ENCODE results near the gene FAM177B.

The FAM177B gene

DNA sequence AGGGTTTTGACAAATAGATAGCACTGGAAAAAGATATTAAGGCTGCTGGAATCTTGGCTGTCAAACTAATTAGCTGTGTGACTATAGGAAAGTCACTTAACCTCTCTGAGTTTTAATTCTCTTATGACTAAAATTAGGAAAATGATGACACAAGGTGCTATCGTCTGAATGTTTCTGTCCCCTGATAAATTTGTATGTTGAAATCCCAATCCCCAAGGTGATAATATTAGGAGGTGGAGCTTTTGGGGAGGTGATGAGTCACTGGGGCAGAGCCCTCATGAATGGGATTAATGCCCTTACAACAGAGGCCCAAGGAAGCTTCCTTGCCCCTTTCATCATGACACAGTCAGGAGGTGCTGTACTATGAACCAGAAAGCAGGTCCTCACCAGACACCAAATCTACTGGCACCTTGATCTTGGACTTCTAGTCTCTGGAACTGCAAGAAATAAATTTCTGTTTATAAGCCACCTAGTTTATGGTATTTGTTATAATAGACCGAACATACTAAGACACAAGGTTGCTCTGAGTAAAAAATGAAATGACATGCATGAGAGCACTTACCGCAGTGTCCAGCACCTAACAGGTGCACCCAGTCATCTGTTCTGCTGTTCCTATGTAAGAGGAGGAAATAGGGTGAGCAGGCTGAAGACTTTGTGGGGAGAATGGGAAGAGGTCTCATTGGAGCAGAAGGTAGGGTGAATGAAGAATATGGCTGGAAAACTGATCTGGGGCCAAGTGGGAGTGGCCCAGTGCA is 51.6 kb downstream of the FAM177B start:
- DNase-seq: no peak

DNA sequence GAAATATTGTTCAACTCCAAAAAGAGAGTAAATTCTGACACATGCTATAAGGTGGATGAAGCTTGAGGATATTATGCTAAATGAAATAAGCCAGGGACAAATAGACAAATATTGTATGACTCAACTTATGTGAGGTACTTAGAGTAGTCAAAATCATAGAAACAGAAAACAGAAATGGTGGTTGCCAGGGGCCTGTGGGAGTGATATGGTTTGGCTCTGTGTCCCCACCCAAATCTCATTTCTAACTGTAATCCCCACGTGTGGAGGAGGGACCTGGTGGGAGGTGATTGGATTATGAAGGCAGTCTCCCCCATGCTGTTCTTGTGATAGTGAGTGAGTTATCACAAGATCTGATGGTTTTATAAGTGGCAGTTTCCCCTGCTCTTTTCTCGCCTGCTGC is 53.1 kb downstream of the FAM177B start:
- no peak for DNase-seq

DNA sequence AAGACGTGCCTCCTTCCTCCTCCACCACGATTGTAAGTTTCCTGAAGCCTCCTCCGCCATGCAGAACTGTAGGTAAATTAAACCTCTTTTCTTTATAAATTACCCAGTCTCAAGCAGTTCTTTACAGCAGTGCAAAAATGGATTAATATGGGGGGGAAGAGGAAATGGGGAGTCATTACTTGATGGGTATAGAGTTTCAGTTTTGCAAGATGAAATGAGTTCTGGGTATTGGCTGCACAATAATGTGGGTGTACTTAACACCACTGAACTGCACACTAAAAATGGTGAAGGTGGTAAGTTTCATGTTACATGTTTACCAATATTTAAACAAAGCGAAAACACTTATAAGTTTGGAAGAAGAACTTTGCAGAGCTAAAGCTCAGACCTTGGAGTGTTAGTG is 53.5 kb downstream of the FAM177B start:
- no peak for DNase-seq

DNA sequence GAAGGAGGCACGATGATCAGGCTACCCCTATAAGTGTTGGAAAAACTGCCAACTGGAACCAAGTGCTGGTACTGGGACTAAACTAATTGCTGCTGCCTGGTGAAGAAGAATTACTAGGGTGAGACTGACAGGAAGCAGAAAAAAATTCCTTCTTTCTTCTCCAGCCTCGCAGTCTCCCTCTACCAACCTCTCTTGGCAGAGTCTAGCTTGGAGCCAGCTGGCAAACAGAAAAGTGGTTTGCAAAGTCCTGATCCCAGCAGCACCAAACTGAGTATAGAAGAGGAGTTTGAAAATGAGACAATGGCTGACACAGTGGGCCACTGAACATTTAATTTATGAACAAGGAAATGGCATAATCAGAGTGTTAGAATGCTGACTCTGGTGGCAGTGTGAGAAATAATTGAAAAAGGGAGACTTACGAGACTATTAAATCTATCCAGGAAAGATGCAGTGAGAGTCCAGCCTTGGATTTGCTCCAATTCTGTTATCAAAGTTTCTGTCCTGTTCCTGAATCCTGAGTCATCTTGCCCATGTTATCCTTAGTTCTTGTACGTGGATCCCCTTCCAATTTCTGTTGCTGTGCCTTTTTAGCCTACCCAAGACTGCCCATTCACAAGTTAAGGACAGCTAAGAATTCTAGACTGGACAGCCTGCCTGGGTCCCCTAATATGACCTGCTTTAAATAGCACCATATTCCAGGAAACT is 54.2 kb downstream of the FAM177B start:
- no peak for DNase-seq

DNA sequence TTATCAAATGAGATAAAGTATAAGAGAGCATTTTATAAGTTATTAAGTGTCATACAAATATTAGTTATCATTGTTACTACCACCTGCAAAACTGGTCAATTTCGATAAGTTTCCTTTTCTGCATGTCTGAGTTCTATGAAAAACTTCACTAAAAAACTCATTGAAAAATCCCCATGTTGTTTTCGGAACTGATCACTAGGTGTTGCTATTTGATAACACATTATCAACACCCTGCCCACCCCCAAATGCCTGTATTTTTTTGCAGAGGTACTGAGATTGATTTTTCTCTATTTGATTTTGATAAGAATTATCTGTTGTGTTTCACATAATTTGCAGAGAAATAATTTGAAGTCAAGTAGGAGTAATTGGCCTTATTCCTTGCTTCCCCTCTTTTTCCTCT is 55.7 kb downstream of the FAM177B start:
- DNase-seq: no peak

DNA sequence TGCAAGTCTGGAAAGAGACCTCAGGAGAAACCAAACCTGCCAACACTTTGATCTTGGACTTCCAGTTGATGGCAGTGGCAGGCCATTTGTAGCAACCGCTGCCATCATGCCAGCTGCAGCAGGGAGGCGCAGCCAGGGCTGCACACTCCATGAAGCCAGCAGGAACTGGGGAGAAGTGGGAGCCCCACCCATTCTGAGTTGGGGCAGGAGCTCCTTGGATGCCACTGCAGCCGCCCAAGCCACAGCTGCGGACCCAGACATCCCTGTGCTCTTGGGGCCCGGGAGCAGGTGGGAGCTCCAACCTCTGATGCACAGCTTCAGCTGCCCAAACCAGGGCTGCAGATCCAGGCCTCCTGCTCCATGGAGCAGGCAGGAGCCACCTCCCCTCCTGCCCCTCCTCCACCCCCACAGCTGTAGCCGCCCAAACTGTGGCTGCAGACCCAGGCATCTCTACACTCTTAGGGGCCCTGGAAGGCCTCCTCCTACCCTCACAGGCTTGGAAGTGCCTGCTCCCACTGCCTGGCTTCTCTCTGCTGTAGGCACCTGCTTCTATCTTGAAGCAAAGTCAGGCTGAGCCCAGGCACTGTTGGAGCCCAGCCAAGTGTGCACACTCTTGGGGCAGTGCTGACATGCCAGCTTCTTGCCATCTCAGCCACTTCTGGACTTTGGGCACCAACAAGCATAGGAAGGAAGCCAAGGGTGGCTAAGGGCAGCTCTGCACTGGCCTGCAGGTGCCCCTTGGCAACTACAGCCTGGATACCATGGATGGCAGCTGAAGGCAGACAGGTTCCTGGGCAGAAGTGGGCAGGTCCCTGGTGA is 57.9 kb downstream of the FAM177B start:
- DNase-seq: no peak

DNA sequence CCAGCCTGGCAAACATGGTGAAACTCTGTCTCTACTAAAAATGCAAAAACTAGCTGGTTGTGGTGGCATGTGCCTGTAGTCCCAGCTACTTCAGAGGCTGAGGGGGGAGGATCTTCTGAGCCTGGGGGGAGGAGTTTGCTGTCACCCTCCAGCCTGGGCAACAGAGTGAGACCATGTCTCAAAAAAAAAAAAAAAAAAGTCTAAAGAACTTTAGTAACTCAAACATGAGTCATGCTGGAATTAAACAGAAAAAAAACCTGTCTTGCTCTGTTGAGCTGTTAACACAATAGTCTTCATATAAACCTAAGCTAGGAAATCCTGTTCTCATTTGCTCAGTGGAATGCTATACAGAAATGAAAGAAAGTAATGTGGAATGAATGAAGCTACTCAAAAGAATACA is 61.1 kb downstream of the FAM177B start:
- no peak for DNase-seq

DNA sequence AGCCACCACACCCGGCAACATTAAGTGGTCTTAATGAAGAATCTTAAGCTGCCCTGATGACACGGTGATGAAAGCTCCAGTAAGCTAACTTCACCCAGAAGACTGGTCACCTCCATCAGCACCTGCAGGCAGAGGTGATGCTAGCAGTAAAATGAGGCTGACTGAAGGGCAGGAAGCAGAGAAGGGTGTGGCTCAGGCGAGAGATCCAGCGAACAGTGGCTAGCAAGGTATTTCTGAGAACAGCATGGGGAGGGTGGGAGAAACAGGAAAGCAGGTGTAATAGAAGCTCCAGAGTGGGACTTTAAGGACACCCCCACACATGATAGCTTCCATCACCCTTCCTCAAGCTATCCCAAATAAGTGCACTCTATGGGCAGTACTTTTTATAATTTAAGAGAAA is 62.0 kb downstream of the FAM177B start:
- no peak for DNase-seq
